GF-D8 (cell line): Measurements from ENCODE around the gene MPRIP.
"Not testable (repeated sequence)": the region's sequence is repeated elsewhere in the genome, so short reads cannot be mapped to it uniquely, and the experiment has no call there.

Source experiments
- DNase-seq: peaks from one replicate; lab custom pipeline; 2025; lab: John Stamatoyannopoulos, UW

MPRIP gene

GRCh38 chr17:17011043-17011907, 31.0 kb upstream of the MPRIP start:
- peak; percentile 16 for DNase-seq

- not testable (repeated sequence) for DNase-seq
Measured at GRCh38 chr17:17013828-17014747, 28.2 kb upstream of the MPRIP start.

- not testable (repeated sequence) for DNase-seq
Measured at GRCh38 chr17:17014748-17015124, 27.5 kb upstream of the MPRIP start.

GRCh38 chr17:17015230-17015629, 27.0 kb upstream of the MPRIP start:
- no peak for DNase-seq

- peak; percentile 43 for DNase-seq
Measured at GRCh38 chr17:17016199-17017197, 25.8 kb upstream of the MPRIP start.

- DNase-seq = no peak
Measured at GRCh38 chr17:17017343-17018014, 24.8 kb upstream of the MPRIP start.

- DNase-seq = no peak
Measured at GRCh38 chr17:17018021-17018441, 24.2 kb upstream of the MPRIP start.

- no peak for DNase-seq
Measured at GRCh38 chr17:17018612-17019429, 23.4 kb upstream of the MPRIP start.

GRCh38 chr17:17019430-17019762, 22.9 kb upstream of the MPRIP start:
- no peak for DNase-seq

- DNase-seq = no peak
Measured at GRCh38 chr17:17019891-17020456, 22.3 kb upstream of the MPRIP start.

GRCh38 chr17:17020821-17021193, 21.4 kb upstream of the MPRIP start:
- no peak for DNase-seq

- DNase-seq = no peak
Measured at GRCh38 chr17:17021194-17021863, 20.9 kb upstream of the MPRIP start.

GRCh38 chr17:17022011-17022410, 20.2 kb upstream of the MPRIP start:
- no peak for DNase-seq

GRCh38 chr17:17022456-17022855, 19.8 kb upstream of the MPRIP start:
- no peak for DNase-seq

- DNase-seq = no peak
Measured at GRCh38 chr17:17024778-17025300, 17.4 kb upstream of the MPRIP start.

- no peak for DNase-seq
Measured at GRCh38 chr17:17025621-17026020, 16.6 kb upstream of the MPRIP start.

- no peak for DNase-seq
Measured at GRCh38 chr17:17026163-17026562, 16.1 kb upstream of the MPRIP start.

GRCh38 chr17:17027442-17028058, 14.7 kb upstream of the MPRIP start:
- no peak for DNase-seq
